ENCODE data around the gene HLA-DOA.

GRCh38 chr6:32983964-32984621 is 25.3 kb downstream of the HLA-DOA start:
- no peak for TF ChIP-seq CTCF (IDR thresholded peaks at IDR 0.05; ENCODE audit: insufficient read depth, low read length)
- no peak for TF ChIP-seq POLR2AphosphoS5 (IDR thresholded peaks at IDR 0.05; ENCODE audit: low read depth)

All from HL-60 (cell line).